GM10847 (cell line): ENCODE results near the gene CERKL.

Experiments
- POLR2A ChIP-seq: IDR thresholded peaks from 2 replicates; pipeline ENCODE4 v1.6.1; 2011; ENCODE audit not compliant: insufficient read length; ENCODE audit errors: extremely low read depth

The CERKL gene

DNA sequence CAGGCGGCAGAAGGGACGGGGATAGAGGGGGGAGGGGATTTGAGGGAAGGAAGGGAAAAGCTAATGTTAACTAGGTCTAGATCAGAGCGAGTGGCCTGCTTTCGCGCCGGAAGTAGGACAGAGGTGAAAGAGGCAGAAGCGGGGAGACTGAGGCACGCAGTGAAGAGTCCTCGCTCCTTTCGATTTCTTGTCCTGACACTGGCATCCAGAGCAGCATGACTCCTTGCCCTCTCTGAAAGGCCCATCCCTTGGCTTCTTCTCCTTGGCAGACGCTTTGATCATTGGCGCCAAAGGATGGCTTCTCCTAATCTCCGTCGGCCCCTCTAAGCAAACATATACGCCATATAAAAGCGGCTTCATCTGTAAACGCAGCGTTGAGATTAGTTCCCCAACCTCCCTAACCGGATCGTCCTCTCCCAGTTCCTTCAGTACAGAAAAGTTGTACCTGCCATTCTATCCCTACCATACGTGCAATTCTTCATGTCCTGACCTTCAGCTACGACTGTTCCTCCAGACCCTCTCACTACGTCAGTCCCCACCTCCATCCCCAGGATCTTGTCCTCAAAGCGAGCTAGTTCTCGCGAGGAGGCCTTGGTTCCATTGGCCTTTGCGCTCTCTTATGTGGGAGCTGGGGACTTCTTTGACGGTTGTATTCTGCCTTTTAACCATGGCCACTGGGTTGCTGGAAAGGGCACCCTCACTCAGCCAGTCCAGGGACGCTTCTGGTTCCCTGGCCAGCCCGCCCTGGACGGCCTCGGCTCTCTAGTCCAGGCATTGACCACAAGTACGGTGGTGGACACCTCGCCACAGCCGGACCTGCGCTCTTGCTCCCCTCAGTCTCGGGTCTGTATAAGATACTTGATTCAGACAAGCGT, 24.3 kb upstream of the CERKL start:
- no peak for TF ChIP-seq POLR2A

- no peak for TF ChIP-seq POLR2A
Observed at GRCh38 chr2:181680055-181680936, 23.4 kb upstream of the CERKL start, which contains the start of gene NEUROD1. NEUROD1 (minus strand) TSS chr2:181680517; CDS start chr2:181678860, 1,657 bp downstream.

DNA sequence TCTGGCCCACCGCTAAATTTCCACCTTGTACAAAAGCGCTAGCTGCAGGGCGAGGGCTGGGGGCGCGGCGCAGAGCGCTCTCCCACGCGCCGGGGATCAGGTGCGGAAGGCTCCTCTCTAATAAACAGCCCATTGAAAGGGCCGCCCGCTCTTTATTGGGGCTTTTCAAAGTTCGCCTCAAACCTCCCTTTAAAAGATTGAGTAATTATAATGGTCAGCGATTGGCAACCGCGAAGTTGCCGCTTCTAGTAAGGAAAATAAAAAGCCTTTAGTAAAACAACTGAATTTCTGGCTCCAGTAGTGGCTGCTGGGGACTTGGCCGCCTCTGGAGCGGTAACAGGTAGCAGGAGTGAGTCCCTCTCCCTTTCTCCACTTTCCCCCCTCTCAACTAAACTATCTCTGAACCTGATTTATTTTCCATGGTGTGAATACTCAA, 22.7 kb upstream of the CERKL start:
- no peak for TF ChIP-seq POLR2A

DNA sequence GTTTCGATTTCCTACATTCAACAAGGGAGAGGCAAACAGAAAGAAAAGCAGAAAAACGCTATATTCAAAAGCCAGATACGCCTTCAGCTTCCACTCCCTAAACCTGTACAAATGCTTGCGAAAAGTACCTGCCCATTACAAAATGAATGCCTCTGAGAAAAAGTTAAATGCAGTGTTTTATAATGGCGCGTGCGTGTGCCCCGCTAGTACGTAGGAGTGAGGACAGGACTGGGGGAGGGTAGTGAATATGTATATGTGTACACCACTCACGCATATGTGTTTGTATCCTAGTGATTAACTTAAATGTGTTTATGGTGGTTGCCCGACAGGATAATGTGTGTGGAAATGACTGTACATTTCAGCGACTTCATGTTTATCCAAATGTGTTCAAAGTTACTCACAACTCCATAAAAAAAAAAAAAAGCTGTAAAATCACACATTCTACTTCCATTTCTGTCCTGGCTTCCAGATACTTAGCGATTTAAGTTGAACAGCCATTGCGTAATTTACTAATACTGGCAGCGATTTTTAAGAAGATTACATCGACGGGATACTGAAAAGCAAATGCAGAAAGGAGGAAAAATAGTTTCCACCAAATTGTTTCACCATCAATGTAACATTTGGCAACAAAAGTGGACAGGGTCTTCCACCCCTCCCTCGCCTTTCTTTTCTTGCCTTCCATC, 22.1 kb upstream of the CERKL start:
- TF ChIP-seq POLR2A, result no peak

DNA sequence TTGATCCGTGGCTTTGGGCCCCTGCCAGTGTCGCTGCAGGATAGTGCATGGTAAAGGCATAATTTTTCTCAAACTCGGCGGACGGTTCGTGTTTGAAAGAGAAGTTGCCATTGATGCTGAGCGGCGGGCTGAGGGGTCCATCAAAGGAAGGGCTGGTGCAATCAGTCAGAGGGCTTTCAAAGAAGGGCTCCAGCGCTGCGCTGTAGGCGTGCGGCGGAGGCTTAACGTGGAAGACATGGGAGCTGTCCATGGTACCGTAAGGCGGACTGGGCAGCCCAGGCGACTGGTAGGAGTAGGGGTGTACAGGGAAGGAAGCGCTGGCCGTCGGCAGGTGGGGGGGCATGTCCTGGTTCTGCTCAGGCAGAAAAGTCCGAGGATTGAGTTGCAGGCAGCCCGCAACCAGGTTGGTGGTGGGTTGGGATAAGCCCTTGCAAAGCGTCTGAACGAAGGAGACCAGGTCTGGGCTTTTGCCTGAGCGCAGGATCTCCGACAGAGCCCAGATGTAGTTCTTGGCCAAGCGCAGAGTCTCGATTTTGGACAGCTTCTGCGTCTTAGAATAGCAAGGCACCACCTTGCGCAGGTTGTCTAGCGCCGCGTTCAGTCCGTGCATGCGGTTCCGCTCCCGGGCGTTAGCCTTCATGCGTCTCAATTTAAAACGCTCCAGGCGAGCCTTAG, 21.1 kb upstream of the CERKL start:
- no peak for TF ChIP-seq POLR2A

DNA sequence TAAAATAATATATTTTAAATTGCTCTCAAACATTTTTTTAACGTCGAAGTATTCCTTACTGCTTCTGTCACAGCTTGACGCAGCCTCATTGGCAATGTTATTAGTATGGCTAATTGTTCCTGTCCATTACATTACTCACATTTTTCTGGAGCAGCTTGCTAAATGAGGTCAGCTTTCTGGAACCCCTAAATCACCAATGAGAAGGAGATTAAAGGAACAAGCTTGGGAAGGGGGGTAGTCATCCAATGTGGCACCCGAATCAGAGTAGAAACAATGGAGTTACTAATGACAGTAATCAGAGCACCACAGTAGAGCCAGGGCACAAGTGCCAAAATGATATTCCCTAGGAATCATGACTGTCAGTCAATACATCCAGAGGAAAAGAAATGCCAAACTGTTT, 18.3 kb upstream of the CERKL start:
- TF ChIP-seq POLR2A, result no peak

- no peak for TF ChIP-seq POLR2A
Observed at GRCh38 chr2:181674461-181674860, 17.6 kb upstream of the CERKL start.

DNA sequence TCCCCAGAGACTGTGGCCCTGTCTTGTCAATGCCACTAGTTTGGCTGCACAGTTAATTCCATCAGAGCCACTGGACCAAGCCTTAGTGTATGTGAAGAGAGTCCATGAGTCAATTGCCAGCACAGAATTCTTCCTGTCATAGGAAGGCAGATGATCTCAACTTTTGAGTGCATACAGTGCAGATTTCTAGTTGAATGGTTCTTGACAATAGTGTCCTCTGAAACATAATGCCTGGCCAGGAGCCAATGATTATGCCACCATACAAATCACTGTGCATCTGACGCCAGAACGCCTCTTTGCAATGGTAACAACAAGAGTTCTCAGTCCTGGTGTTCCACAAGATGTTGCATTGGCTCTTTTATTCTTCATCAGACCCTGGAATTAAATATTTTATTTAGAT, 16.3 kb upstream of the CERKL start:
- no peak for TF ChIP-seq POLR2A

- TF ChIP-seq POLR2A, result no peak
Observed at GRCh38 chr2:181672255-181673008, 15.5 kb upstream of the CERKL start.

- TF ChIP-seq POLR2A, result no peak
Observed at GRCh38 chr2:181670632-181671031, 13.7 kb upstream of the CERKL start.

GRCh38 chr2:181667234-181667633, 10.3 kb upstream of the CERKL start:
- no peak for TF ChIP-seq POLR2A

DNA sequence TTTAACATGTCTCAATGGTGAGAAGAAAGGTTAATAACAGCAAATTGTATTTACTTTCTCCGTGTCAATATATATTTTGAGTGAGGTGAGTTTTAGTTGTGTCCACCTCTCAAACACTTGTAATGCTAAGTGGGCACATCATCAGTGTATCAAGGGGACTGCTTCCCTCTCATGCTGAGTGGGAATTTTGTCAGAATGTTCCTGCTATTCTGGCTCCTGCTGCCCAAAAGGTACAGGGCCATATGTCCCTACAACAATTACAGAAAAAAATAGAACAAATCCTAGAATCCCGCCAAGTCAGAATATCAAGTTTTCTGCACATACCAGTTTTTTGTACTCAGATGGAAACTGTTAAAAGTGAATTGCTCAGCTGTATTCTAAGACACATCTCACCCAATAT, 5.4 kb upstream of the CERKL start:
- no peak for TF ChIP-seq POLR2A

DNA sequence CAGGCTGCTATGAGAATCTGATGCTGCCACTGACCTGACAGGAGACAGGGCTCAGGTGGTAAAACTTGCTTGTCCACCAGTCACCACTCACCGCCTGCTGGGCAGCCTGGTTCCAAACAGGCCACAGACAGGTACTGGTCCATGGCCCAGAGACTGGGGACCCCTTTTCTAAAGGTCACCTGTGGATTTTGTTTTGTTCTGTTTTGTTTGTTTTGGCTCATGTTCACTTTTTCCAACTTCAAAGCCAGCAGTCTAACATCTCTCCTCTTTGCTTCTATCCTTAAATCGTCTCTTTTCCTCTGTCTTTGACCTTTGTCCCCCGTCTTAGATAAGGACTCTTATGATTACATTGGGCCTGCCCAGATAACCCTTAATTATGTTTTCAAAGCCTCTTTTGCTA, 3.3 kb upstream of the CERKL start:
- TF ChIP-seq POLR2A, result no peak

- TF ChIP-seq POLR2A, result no peak
Observed at GRCh38 chr2:181658444-181658843, 1.5 kb upstream of the CERKL start.
